HG03558 (cell line): ENCODE results near the gene RFNG.

ENCODE experiments used
- ATAC-seq: cut with Tn5 transposase; IDR thresholded peaks from one replicate; pipeline ENCODE4 v1.9.1; 2021; ENCODE audit warnings: moderate number of reproducible peaks; ENCODE audit not compliant: unreplicated experiment; ENCODE audit errors: extremely low read depth

RFNG gene

GRCh38 chr17:82018989-82019689, 32.5 kb downstream of the RFNG start:
- no peak for ATAC-seq

- no peak for ATAC-seq
These were observed 33.2 kb downstream of the RFNG start for GRCh38 chr17:82018152-82018988.

- ATAC-seq = no peak
These were observed 33.9 kb downstream of the RFNG start for GRCh38 chr17:82017612-82018151.

GRCh38 chr17:82016875-82017459, 34.6 kb downstream of the RFNG start:
- no peak for ATAC-seq

- ATAC-seq = no peak
These were observed 35.3 kb downstream of the RFNG start for GRCh38 chr17:82016061-82016874.

- no peak for ATAC-seq
These were observed 36.2 kb downstream of the RFNG start for GRCh38 chr17:82015311-82015971.

GRCh38 chr17:82014971-82015310, 36.7 kb downstream of the RFNG start:
- ATAC-seq = no peak

- ATAC-seq = no peak
These were observed 37.2 kb downstream of the RFNG start for GRCh38 chr17:82014432-82014831.

- ATAC-seq = no peak
These were observed 37.8 kb downstream of the RFNG start for GRCh38 chr17:82013772-82014321.

- no peak for ATAC-seq
These were observed 38.3 kb downstream of the RFNG start for GRCh38 chr17:82013341-82013740.

GRCh38 chr17:82012640-82013295, 38.8 kb downstream of the RFNG start:
- no peak for ATAC-seq

GRCh38 chr17:82012261-82012639, 39.4 kb downstream of the RFNG start:
- ATAC-seq = no peak

GRCh38 chr17:82011617-82012187, 39.9 kb downstream of the RFNG start:
- no peak for ATAC-seq

GRCh38 chr17:82010575-82011525, 40.8 kb downstream of the RFNG start:
- no peak for ATAC-seq

- no peak for ATAC-seq
These were observed 42.2 kb downstream of the RFNG start for GRCh38 chr17:82009413-82009812.

- ATAC-seq = no peak
These were observed 42.6 kb downstream of the RFNG start for GRCh38 chr17:82008941-82009405.

GRCh38 chr17:82008258-82008940, 43.2 kb downstream of the RFNG start:
- ATAC-seq = no peak
